NK-92 treated with Interleukin-12 subunit alpha and Interleukin-12 subunit beta, amount 100 ng/mL, for 24 hours (cell line): Measurements from ENCODE around the gene EFS.
"Not testable (repeated sequence)": the region's sequence is repeated elsewhere in the genome, so short reads cannot be mapped to it uniquely, and the experiment has no call there.

ENCODE experiments used
- DNase-seq: peaks from one replicate; lab custom pipeline; 2025; lab: John Stamatoyannopoulos, UW

EFS gene, protein sequence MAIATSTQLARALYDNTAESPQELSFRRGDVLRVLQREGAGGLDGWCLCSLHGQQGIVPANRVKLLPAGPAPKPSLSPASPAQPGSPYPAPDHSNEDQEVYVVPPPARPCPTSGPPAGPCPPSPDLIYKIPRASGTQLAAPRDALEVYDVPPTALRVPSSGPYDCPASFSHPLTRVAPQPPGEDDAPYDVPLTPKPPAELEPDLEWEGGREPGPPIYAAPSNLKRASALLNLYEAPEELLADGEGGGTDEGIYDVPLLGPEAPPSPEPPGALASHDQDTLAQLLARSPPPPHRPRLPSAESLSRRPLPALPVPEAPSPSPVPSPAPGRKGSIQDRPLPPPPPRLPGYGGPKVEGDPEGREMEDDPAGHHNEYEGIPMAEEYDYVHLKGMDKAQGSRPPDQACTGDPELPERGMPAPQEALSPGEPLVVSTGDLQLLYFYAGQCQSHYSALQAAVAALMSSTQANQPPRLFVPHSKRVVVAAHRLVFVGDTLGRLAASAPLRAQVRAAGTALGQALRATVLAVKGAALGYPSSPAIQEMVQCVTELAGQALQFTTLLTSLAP

DNA sequence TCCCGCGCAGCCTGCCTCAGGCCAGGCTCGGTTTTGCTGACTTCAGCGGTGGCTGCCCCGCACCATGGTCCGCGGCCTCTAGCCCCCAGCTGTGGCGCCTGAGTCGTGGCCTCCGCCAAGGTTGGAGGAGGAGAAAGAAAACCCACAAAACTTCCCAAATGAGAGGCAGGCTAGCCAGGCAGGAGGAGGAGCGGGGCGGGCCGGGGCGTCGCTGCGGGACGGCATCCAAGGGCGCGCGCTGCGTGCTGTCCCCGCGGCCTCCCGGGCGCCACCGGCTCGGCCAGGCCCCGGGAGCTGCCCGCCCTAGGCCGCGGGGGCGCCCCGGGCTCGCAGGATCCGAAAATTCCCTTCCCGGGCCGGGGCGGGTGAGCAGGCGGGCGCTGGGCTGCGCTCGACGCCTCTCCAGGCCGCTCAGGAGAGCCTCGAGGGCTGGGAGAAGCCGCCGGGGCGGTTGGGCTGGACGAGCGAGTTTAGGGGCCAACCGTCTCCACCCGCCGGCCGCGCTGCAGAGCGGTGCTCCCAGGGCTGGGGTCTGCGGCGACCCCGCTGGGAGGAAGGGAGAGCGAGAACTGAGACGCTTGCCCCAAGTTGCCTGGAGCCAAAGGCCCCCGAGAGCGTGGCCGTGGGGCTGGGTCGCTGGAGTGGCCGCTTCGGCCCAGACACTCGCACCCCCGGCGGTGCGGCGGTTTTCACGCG, at the start of gene EFS:
TSS of gene EFS (minus strand) at position 137 of the 696 bp plus-strand sequence. CDS start 147 bp downstream, outside the sequence.
- no peak for DNase-seq

DNA sequence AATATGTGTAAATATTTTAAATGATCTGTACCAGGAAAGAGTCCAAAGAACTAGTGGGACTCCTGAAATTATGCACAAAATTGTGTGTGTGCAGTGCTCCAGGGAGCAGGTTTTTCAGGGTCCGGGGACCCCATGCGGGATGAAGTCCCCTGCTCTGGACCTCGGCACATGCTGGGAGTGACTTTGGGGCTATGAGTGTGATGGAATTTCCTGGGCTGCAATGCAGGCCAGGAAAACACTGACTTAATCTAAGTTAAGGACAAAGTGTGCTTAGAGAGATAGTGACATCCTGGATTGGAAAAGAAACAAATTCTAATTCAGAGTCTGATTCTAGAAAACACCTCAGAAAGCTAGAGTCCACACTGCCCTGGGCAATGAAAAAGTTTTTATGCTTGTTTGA, 49.3 kb upstream of the EFS start:
- DNase-seq = no peak

DNA sequence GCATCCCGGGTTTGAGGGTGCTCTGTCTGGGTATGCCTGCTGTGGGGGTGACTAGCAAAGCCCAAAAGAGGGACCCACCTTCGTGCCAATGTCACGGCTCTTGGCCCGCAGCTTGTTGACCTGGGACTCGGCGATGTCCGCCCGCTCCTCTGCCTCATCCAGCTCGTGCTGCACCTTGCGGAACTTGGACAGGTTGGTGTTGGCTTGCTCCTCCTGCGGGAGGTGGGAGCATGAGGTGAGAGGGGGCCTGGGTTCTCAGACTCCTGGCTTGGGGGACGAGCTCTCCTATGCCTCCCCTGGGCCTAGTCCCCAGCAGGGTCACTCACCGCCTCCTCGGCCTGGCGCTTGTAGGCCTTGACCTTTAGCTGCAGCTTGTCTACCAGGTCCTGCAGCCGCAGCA, 48.7 kb upstream of the EFS start:
- DNase-seq = no peak

DNA sequence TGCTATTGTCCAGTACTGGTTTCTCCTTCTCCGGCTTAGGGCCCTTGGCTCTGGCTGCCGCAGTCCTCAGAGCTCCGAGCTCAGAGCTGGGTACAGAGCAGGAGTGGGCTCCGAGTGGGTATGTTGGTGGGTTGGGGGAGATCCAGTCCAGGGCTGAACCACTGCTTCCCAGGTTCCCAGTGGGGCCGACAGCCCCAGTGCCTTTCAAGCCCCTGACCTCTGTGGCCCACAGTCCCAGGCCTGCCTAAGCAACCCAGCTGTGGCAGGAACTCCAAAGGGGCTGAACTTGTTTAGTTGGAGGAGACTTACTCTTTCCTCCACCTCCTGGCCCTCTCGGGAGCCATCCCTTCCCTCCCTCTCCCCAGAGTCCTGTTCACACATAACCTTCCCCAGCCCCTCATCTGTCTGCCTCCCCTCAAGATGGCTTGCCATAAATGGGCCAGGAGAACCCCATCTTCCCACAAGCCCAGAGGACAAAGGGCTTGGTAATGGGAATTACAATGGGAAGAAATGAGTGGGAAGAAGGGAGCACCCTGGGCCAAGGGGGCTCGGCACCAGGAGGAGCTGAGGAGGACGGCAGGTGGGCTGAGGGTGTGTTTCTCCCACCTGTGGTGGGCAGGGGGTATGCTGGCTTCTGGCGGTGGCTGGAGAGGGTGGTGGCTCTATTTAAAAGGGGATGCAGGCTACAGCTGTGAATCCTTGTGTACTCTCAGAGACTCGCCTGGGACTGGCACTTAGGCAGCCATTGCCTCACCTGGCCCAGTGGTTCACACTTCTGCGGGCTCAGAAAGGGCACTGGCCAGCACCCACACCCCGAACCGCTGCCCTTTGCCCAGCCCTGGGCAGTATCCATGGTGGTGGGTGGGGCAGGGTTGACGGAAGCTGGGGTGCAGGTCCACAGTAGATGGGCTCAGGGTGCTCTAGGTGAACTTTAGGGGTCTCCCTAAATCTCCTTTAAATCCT, 46.9 kb upstream of the EFS start:
- no peak for DNase-seq

DNA sequence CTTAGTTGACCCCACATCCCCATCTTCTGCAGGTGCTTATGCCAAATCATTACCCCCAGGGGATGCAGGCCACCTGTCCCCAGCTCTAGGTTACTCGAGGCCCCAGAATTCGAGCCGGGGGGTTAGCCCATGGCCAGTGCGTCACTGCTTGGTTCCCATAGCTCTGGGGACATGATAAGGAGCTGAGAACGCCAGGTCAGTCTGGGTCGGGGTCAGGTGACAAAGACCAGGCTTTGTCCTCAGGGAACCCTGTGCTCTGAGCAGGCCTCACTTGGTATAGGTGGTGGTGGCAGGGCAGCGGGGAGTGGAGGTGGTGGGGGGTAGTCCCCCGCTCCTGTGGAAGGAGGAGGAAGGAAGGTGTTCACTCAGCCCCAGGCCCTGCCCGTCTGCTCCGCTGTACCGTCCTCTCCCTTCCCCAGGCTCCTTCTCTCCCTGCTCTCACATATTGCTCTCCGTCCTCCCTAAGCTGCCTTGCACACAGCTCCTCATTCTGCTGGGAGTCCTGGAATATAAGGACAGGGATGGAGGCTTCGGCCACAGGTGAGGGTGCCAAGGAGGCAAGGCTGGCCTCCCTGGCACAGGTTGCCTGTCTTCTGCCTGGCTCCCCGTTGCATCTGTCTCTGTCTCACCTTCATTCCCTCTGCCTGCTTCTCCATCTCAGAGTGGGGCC, 45.1 kb upstream of the EFS start:
- DNase-seq = no peak

DNA sequence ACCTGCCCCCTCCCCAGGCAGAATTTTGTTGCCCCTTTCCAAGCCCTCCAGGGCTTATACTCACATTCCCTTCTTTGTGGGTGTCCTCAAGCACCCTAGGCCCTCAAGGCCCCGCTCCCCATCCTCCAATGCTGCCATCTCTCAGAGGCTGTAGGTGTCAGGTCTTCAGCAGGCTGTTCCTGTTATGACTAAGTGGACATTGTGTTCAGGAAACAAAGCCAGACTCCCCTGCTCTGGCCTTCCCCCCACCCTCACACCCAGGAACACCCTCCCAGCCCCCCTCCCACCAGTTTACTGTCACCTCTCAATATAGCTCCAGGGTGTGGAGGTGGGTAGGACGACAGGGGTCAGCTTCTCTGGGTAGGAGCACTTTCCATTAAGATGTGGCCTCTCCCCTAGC, 44.5 kb upstream of the EFS start:
- no peak for DNase-seq

DNA sequence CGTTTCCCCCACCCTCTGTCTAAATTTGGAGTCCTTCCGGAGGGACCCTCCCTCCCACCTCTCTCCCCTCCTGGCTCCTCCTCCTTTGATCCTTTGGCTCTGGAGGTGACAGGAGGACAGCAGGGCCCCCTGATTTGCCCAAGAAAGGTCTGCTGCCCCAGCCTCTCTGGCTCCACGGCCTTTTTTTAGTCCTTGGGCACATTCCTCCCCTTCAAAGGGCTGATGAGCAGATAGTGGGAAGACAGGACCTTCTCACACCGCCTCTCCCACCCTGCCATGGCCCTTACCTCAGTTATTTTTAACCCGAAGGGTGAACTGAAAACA, 43.3 kb upstream of the EFS start:
- no peak for DNase-seq

DNA sequence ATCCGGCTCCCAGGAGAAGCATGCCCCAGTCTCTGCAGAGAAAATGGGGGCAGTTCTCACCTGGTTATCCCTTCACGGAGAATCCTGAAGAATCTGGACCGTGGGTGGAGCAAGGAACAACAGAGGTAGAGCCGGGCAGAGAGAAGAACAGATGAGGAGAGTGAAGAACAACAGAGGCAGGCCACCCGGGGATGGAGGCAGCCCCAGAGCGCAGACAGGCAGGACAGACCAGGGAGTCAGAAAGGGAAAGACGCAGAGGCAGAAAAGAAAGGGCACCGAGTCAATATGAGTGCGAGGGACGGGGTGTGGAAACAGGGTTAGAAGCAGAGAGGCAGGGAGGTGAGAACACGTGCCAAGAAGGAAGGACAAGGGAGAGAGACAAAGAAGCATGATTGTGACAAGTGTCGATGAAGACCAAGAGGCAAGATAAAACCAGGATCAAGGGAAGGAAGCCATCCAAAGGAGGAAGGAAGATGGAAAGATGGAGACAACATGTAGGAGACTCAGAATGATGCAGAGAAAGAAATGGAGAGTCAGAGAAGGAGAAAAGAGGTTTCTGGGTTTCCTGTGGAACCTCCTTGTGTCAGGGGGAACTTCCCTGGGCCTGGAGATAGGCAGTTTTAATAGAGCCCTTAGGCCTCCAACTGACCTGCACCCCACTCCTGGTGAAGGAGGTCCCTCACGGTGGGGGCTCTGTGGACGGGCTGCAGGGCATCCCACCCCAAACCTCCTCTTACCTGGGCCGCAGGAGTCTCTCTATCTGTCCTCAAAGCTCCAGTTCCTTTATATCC, 42.7 kb upstream of the EFS start, which contains the start of gene MYH6:
TSS of gene MYH6 (minus strand) at position 758 of the 791 bp plus-strand sequence. CDS start 1,050 bp downstream, outside the sequence.
- no peak for DNase-seq

DNA sequence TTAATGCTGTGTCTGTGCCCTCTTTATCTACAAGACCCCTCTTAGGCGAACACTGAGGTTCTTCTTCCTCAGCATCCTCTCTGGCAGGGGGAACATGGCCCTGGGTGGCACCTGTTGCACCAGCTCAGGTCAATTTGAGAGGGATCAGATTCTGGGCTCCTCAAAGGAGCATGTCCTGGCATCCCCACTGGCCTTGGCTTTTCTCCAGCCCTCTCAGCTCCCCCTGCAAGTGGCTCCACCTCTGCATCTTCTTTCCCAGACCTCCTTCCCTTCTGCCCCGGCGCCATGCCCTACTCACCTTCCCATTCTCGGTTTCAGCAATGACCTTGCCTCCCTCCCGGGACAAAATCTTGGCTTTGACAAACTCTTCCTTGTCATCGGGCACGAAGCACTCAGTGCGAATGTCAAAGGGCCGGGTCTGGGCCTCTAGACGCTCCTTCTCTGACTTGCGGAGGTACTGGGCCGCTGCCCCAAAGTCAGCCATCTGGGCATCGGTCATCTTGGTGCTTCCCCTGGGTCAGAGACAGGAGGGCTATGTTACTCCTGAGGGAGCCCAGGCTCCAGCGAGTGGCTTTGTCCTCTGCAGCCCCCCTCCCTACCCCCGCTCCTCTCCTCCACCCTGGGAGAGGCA, 41.9 kb upstream of the EFS start:
- DNase-seq = no peak

DNA sequence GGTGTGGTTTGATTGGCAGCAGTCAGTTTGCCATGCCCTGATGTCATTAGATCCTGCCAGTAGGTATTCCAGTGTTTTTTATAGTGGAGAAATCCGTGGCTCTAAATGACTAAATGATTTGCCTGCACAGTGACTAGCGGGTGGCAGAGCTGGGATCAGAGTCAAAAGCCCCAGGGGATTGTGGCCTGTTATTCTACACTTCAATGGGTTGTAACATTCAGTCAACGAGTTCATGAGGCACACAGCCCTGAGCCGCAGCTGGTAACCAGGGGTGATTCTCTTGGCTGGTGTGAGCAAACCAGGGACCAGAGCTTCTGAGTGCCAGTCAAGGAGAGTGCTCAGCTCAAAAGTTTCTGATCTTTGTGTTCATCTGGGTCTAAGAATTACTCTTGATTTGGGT, 41.3 kb upstream of the EFS start:
- DNase-seq = no peak

DNA sequence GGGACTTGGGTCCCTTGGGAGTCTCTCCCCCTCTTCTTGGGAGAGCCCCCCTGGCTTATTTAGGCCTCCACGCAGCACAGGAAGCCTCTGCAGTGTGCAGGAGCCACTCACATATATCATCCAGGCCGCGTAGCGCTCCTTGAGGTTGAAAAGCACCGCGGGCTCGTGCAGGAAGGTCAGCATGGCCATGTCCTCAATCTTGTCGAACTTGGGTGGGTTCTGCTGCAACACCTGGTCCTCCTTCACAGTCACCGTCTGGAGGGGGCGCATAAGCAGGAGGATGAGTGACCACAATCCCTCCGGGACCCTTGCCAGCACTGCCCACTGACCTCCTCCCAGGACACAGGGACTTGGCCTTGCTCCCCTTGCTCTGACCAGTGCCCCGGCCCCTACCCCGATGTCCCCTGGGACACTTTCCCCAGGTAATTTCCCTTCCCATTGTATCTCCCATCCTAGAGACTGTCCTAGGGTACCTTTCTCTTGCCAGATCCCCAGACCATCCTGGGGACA, 40.6 kb upstream of the EFS start:
- no peak for DNase-seq

DNA sequence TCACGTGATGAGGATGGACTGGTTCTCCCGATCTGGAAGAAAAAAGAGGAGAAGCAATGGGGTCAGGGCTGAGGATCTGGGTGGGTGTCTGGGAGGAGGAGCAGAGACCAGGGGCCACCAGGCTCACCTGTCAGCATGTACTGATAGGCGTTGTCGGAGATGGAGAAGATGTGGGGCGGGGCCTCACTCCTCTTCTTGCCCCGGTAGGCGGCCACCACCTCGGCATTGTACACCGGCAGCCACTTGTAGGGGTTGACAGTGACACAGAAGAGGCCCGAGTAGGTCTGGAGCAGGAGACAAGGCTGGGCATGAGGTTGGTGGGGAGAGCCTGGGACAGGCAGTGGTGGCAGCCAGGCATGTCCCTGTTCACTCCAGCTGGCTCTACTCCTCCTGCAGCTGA, 40.1 kb upstream of the EFS start:
- no peak for DNase-seq

DNA sequence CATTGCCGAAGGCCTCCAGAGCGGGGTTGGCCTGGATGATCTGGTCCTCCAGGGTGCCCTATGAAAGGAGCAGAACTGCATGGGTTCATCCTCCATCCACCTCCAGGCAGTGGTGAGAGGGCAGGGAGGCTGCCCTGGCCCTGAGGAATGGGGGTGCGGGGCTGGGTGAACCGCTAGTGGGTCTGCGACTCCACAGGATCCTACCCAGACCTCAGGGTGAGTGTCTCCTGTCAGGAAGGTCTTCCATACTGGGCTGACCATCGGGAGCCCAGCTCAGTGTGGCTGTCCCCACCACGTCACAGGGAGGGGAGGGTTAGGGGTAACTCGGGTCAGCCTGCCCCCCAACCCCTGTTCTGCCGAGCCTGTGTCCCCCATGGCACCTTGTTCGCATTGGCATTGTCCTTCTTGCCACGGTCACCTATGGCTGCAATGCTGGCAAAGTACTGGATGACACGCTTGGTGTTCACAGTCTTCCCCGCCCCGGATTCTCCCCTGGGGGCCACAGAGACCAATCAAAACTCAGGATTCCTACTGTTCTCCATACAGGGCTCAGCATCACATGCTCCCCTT, 39.4 kb upstream of the EFS start:
- DNase-seq = no peak

DNA sequence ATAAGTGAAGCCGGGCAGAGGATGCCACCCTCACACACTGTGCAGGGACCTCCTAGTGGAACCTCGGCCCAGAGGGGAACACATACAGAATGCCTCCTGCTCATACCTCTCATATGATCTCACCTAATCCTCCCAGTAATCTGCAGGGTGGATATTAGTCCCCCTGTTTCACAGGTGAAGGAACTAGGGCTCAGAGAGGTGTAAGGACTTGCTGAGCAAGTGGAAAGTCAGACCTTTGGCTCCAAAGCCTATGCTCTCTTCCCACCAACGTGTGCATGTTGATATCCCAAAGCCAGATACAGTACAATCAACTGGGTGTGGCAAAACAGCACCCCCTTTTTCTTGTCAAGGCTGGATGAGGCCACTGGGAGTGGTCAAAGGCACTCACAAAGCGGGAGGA, 38.9 kb upstream of the EFS start:
- DNase-seq = no peak

DNA sequence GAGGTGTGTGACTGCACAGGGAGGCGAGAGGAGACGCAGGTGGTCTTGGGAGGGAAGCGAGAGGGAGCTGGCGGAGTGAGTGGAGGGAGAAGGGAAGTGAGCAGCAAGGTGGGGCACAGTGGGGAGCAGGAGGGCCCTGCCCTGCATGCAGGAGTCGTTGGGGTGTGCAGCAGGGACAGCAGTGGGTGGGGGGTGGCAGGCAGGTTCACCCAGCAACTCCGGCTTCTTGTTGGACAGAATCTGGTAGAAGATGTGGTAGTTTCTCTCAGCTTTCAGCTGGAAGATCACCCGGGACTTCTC, 38.1 kb upstream of the EFS start:
- no peak for DNase-seq

DNA sequence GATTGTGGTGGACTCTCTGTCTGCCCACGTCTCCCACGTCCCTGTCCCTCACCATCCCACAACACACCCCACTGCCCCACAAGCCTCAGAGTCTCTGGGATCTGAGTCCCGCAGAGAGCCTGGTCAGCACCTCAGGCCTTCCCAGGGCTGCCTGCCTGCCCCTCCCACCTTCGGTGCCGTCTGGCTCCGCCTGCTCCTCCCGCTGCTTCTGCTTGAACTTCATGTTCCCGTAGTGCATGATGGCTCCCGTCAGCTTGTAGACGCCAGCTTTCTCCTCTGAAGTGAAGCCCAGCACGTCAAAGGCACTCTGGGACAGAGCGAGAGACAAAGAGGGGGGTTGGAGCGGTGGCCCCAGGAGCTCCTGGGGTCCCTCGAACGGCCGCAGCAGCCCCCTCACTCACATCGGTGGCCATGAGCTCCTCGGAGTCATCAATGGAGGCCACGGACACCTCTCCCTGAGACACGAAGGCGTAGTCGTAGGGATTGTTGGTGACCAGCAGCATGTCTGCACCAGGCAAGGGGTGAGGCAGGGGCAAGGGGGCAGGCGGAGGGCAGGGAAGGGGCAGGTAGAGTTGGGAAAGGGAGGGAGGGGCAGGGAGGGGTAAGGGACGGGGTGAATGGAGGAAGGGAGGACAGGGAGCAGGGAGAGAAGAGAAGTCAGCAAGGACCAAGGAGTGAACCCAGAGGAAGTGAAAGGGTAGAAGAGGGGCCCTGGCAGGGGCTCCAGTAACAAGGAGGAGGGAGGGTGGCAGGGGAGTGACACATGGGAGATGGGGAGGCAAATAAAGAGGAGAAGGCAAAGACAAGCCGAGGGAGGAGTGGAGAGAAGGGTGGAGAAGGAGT, 37.5 kb upstream of the EFS start:
- DNase-seq = no peak

DNA sequence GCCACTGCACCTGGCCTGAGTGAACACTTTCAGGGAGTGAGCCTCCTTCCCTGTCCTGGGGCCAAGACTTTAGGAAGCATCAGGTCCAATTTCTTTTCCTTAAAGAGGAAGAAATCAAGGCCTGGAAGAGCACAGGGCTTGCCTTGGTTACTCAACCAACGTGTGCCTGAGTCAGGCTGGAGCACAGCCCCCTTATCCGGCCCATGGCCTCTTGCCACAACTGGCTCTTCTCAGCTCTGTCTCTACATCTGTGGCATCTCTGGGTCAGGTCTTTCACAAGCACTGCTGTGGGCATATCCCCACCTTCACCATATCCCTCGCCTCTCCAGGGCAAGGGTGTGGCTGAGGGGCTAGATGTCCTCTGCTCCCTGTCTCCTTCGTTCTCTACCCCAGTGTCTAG, 36.3 kb upstream of the EFS start:
- DNase-seq = no peak

DNA sequence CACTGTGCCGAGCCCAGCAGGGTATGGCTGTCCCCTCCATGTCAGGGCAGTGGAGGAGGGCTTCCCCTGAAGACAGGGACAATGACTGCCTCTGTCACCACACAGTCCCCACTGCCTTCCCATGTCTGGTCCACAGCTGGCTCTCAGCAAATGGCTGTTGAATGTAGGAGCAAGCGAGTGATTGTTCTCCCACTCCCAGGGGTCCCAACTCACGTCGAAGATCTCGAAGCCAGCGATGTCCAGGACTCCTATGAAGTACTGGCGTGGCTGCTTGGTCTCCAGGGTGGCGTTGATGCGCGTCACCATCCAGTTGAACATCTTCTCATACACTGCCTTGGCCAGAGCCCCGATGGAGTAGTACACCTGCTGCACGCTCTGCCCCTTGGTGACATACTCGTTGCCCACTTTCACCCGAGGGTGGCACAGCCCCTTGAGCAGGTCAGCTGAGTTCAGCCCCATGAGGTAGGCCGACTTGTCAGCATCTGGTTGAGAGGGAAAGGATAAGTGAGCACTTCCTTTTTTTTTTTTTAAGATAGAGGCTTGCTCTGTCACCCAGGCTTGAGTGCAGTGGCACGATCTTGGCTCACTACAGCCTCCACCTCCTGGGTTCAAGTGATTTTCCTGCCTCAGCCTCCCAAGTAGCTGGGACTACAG, 35.7 kb upstream of the EFS start:
- DNase-seq = not testable (repeated sequence)
